ENCODE results near the gene UNC119B.
"Not testable (repeated sequence)": the region's sequence is repeated elsewhere in the genome, so short reads cannot be mapped to it uniquely, and the experiment has no call there.

- TF ChIP-seq POLR2A, CTCF (IDR thresholded peaks at IDR 0.05): not testable (repeated sequence)
These were observed 40.0 kb upstream of the UNC119B start for GRCh38 chr12:120670237-120670636.

Measured in Peyer's patch (tissue), 4 donors.